K562 (cell line): ENCODE measurements around the gene POLL. TPM values are rescaled to one million over a fixed set of nuclear protein-coding genes. Genes with fewer than 3 reads are reported as not detected.
A peak's percentile ranks its signal among the peaks of the same experiment; 100 is the strongest.

Experiments
- AFF1 ChIP-seq, 2 experiments: fragments of 450-650 bp; IDR thresholded peaks; 2 replicates each; pipeline ENCODE4 v1.6.1; 2018; ENCODE audit warnings: mild to moderate bottlenecking in 2 of 2, low read depth in 1 of 2; ENCODE audit not compliant: partially characterized antibody in 2 of 2
- CBX3 ChIP-seq, 2 experiments: IDR thresholded peaks; 1 replicate in 1 of 2; 2 replicates in 1 of 2; pipeline ENCODE4 v1.6.1; 2012; ENCODE audit warnings: inconsistent platforms in 2 of 2, low read length in 2 of 2, borderline replicate concordance in 1 of 2, control low read depth in 1 of 2
- ETV1 ChIP-seq: fragments of 450-650 bp; conservative IDR thresholded peaks from 2 replicates; pipeline ENCODE4 v1.6.1; 2016; ENCODE audit warnings: missing genetic modification characterization, control low read depth, low read depth, missing compliant biosample characterization
- EWSR1 ChIP-seq: fragments of 450-650 bp; IDR thresholded peaks from 2 replicates; pipeline ENCODE4 v1.6.1; 2018; ENCODE audit warnings: borderline replicate concordance, mild to moderate bottlenecking, low read depth, moderate library complexity; ENCODE audit not compliant: partially characterized antibody
- FOXJ3 ChIP-seq: sonication (generic); formaldehyde crosslinking; IDR thresholded peaks from 2 replicates; pipeline ENCODE4 v1.4.0; 2020; ENCODE audit warnings: mild to moderate bottlenecking, missing genetic modification reagents
- ILK ChIP-seq: fragments of 450-650 bp; IDR thresholded peaks from 2 replicates; pipeline ENCODE4 v1.6.1; 2016; ENCODE audit warnings: missing genetic modification characterization, low read depth, mild to moderate bottlenecking, missing compliant biosample characterization, moderate library complexity, borderline replicate concordance
- LCOR ChIP-seq: sonication (generic); formaldehyde crosslinking; IDR thresholded peaks from 2 replicates; pipeline ENCODE4 v1.8.0; 2022; ENCODE audit warnings: mild to moderate bottlenecking, missing genetic modification reagents
- NFRKB ChIP-seq: fragments of 450-650 bp; IDR thresholded peaks from 2 replicates; pipeline ENCODE4 v1.6.1; 2016; ENCODE audit warnings: low read depth
- REST ChIP-seq, 2 experiments: fragments of 450-650 bp; formaldehyde crosslinking in 1 of 2; IDR thresholded peaks; 2 replicates each; pipeline versions ENCODE4 v1.4.0 to v1.6.1; 2014 to 2020; ENCODE audit warnings: mild to moderate bottlenecking in 2 of 2, borderline replicate concordance in 1 of 2, low read depth in 1 of 2
- SMC3 ChIP-seq: conservative IDR thresholded peaks from 2 replicates; pipeline ENCODE4 v1.6.1; 2011; ENCODE audit warnings: low read depth, low read length, improper control_type of control experiment; ENCODE audit not compliant: insufficient read depth
- STAG1 ChIP-seq: sonication (generic); formaldehyde crosslinking; IDR thresholded peaks from 2 replicates; pipeline ENCODE4 v1.5.0; 2020; ENCODE audit warnings: missing genetic modification reagents, borderline replicate concordance
- ZKSCAN3 ChIP-seq: fragments of 250-450 bp; sonication (Bioruptor Pico); IDR thresholded peaks from 2 replicates; pipeline ENCODE4 v1.4.0; 2020
- ZNF217 ChIP-seq: sonication (generic); formaldehyde crosslinking; IDR thresholded peaks from 2 replicates; pipeline ENCODE4 v1.8.0; 2022; ENCODE audit warnings: mild to moderate bottlenecking, missing genetic modification reagents
- ZNF511 ChIP-seq: sonication (generic); formaldehyde crosslinking; IDR thresholded peaks from 2 replicates; pipeline ENCODE4 v1.8.0; 2022; ENCODE audit warnings: mild to moderate bottlenecking, missing genetic modification reagents
- ZNF583 ChIP-seq: fragments of 250-450 bp; sonication (Bioruptor Pico); IDR thresholded peaks from 2 replicates; pipeline ENCODE4 v1.4.0; 2020
- polyA plus RNA-seq, 8 experiments: library from polyadenylated mRNA; depleted of rRNA in 4 of 8; stranded (reverse) in 5 of 8; unstranded in 3 of 8; fragments of >200 nt; fragmentation: Nextera tagmentation in 2 of 8; fragmentation: Illumina TruSeq in 1 of 8; extraction: Ambion mirVana in 2 of 8; extraction: Trizol in 1 of 8; gene quantifications; 2 replicates each; pipeline versions ENCODE4 v1.2.1 to v1.2.3, GENCODE V29; 2011 to 2014; ENCODE audit warnings: inconsistent platforms in 1 of 8, missing spikeins in 1 of 8
- total RNA-seq, 7 experiments: library from RNA; depleted of rRNA in 6 of 7; stranded (reverse); fragments of >200 nt in 6 of 7; fragmentation: Illumina TruSeq in 2 of 7; extraction: Trizol in 2 of 7; gene quantifications; 2 replicates each; pipeline versions ENCODE4 v1.2.1 to v1.2.3, GENCODE V29; 2011 to 2021; ENCODE audit warnings: low replicate concordance in 1 of 7

The POLL gene
- total and polyA plus RNA-seq, 9 of the 15 experiments (the other 6 are each of a cell fraction or from before 2014, with no cell fraction given) = 1.2 to 18.7 (median 10.9) TPM

GRCh38 chr10:101602761-101603398 lies 14.8 kb upstream of the POLL start (continued):
- no peak for TF ChIP-seq AFF1 (IDR thresholded peaks at IDR 0.05; ENCODE audit: low read depth in 1 of 2, partially characterized antibody in 2 of 2)
- no peak for TF ChIP-seq FOXJ3
- no peak for TF ChIP-seq ZNF217 (CRISPR knock-in tag)
- TF ChIP-seq EWSR1 = no peak
- TF ChIP-seq LCOR (CRISPR knock-in tag) = peak; percentile 91
- TF ChIP-seq ZNF583 (CRISPR knock-in tag) = no peak
- peak; percentile 74; the same call in 1 of the 2 replicates for TF ChIP-seq ZKSCAN3 (CRISPR knock-in tag)
- peak; percentile 82; the same call in 1 of the 2 replicates for TF ChIP-seq STAG1
- TF ChIP-seq REST (IDR thresholded peaks at IDR 0.05; ENCODE audit: borderline replicate concordance) = peak; percentile 90
- no peak for TF ChIP-seq REST (CRISPR knock-in tag; IDR thresholded peaks at IDR 0.05; ENCODE audit: low read depth)
- peak; percentile 29; the same call in 1 of the 2 replicates for TF ChIP-seq ZNF511 (CRISPR knock-in tag)
- no peak for TF ChIP-seq NFRKB
- TF ChIP-seq ETV1 (tag) = no peak
- no peak; a peak in 1 of 3 replicates for TF ChIP-seq CBX3 (IDR thresholded peaks at IDR 0.05; ENCODE audit: borderline replicate concordance in 1 of 2, low read length in 2 of 2)
- no peak for TF ChIP-seq ILK (tag)
- peak; percentile 68 for TF ChIP-seq SMC3
